ENCODE measurements around the gene SHD.
"Not testable (repeated sequence)": the region's sequence is repeated elsewhere in the genome, so short reads cannot be mapped to it uniquely, and the experiment has no call there.

The SHD gene

DNA sequence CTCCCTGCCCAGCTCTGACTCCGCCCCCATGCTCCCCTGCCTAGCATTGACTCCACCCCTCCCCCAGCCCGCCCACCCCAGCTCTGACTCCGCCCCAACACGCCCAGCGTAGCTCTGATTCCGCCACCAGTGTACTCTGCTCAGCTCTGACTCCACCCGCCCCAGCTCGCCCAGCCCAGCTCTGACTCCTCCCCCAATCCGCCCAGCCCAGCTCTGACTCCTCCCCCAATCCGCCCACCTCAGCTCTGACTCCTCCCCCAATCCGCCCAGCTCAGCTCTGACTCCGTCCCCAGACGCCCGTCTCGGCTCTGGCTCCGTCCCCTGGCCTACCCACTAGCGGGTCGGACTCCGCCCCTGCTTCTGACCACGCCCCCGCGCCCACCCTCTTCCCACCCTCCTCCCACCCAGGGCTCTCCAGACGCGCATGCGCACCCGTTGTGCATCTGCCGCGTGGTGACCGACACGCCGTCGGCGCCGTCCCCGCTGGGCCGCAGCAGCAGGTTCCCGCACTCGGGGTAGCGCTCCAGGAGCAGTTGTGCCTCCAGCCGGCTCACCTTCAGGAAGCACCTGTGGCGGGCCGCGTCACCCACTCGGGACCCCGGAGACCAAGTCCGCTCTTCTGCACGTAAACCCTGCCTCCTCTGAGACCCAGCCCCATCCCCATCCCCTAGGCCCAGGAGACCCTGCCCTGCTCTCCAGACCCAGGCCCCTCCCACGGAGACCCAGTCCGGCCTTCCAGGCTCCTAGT, 49.4 kb downstream of the SHD start:
- no peak for FAIRE-seq

GRCh38 chr19:4328991-4329681, 50.1 kb downstream of the SHD start:
- not testable (repeated sequence) for FAIRE-seq

DNA sequence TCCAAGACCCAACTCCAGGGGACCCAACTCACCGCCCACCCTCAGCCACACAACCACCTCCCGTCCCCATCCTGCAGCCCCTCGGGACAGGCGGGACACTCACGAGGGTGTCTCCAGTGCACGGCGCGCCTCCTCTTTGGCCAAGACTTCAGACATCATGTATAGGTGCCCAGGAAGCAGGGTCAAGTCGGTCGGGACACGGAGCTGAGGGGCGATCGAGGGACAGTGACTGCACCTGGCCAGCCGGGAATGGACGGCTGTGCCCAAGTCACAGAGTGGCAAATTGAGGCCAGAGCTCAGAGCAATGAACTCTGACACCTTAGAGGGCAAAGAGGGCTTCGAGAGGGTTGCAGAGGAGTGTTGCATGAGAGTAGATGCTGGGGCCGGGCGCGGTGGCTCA, 50.8 kb downstream of the SHD start:
- FAIRE-seq = no peak

DNA sequence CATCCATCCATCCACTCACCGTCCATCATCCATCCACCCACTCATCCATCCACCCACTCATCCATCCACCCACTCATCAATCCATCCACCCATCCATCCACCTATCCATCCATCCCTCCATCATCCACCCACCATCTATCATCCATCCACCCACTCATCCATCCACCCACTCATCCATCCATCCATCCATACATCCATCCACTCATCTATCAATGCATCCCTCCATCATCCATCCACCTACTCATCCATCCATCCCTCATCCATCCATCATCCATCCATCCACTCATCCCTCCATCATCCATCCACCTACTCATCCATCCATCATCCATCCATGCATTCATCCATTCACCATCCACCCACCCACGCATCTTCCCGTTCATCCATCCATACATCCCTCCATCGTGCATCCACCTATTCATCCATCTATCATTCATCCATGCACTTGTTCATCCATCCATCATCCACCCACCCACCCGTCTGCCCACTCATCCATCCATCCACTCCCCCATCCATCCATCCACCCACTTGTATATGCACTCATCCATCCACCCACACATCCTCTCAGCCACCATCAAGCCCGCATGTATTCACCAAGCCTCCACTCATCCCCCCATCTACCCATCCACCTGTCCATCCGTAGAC, 56.0 kb downstream of the SHD start:
- FAIRE-seq = no peak

DNA sequence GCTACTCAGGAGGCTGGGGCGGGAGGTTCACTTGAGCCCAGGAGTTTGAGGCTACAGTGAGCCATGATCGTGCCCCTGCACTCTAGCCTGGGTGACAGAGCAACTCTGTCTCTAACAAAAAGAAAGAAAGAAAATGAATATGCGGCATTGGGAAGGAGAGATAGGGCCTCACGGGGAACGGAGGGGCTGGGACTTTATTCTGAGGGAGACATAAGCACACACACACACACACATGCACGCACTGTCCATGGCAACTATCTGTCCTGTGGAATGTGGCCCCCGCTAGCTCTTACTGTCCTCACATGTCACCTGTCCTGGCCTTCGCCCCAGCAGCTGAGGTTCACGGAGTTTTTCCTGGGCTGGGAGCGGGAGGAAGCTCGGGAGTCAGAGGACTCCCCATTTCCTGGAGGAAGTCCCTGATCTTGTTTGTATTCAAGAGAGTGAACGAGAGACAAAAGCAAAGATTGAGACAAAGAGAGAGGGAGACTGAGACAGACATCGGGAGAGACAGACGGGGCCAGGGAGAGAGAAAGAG, 58.9 kb downstream of the SHD start:
- FAIRE-seq = no peak

DNA sequence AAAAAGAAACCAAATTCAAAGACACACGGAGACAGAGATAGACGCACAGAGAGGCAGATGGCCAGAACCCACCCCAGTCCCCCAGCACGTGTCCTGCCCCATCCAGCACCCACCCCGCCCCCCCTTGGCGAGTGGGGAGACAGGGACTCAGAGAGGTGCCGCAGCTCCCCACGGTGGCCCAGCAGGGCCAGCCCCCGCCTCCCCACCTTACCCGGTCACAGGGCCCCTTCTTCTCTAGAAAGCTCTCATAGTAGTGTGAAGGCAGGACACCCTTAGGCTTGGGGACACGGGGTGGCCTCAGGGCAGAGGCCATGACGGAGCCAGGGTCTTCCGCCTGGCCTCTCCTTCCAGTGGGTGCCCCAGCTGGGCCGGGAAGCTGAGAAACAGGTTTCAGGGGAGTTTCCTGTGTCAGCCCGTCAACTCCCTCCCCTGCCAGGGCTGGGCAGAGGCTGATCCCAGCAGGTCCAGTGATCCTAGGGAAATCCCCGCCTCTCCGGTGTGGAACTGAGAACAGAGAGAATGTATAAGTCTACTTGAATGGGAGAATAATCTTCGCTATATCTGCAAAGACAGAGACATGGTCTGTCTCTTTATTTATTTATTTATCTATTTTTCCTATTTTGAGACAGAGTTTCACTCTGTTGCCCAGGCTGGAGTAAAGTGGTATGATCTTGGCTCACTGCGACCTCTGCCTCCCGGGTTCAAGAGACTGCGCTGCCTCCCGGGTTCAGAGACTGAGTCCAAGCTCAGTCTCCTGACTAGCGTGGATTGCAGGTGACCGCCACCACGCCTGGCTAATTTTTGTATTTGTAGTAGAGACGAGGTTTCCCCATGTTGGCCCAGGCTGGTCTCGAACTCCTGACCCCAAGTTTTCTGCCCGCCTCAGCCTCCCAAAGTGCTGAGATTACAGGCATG, 59.6 kb downstream of the SHD start, which contains the start of gene STAP2:
Gene STAP2, minus strand, starts transcription at position 387 of the 915 bp plus-strand sequence. Its CDS starts 74 bp downstream, at position 313.
- FAIRE-seq = no peak

Measured in A204.1 (cell line).